A549 (cell line): ENCODE data around the gene GPD1. TPM values are rescaled to one million over a fixed set of nuclear protein-coding genes. Genes with fewer than 3 reads are reported as not detected.

Experiments used
- ATAC-seq, 2 experiments: fragments of 200-7000 bp in 1 of 2; fragments of >200 bp in 1 of 2; cut with Nextera tagmentation in 1 of 2; cut with Tn5 transposase in 1 of 2; 3 replicates each; pipeline versions ENCODE4 v1.8.0 to v1.9.1; 2018 to 2020; ENCODE audit warnings: mild to moderate bottlenecking in 1 of 2, moderate library complexity in 1 of 2
- CTCF ChIA-PET: fragments of 300-600 bp; sonication (Branson Sonifier 250); formaldehyde crosslinking; extraction: SDS; loops from one replicate; lab custom pipeline; 2021; ENCODE audit warnings: antibody characterized with exemption, inconsistent platforms; lab: Yijun Ruan, JAX
- POLR2A ChIA-PET: fragments of 350-600 bp; formaldehyde crosslinking; extraction: SDS; loops from one replicate; lab custom pipeline; 2021; ENCODE audit warnings: antibody characterized with exemption, inconsistent platforms; lab: Yijun Ruan, JAX
- DNase-seq, 2 experiments: peaks; one replicate each; pipeline versions ENCODE4 v3.0.0 to v3.0.0-alpha.2; 2011 to 2016; ENCODE audit warnings: low read depth in 1 of 2, low spot score in 1 of 2
- FAIRE-seq: peaks from 2 replicates; lab custom pipeline; 2011; peaks lifted over from hg19 to GRCh38; lab: Jason Lieb, UNC
- H3K27ac ChIP-seq, 2 experiments: fragments of >200 bp; sonication (Bioruptor Twin); formaldehyde crosslinking; 3 replicates each; pipeline ENCODE4 v1.5.1; 2016 to 2017
- H3K4me1 ChIP-seq: fragments of >200 bp; sonication (Bioruptor Twin); formaldehyde crosslinking; 3 replicates; pipeline ENCODE4 v1.6.1; 2016
- H3K4me2 ChIP-seq: fragments of >200 bp; sonication (Bioruptor Twin); formaldehyde crosslinking; 3 replicates; pipeline ENCODE4 v1.6.1; 2016
- H3K4me3 ChIP-seq: fragments of >200 bp; sonication (Bioruptor Twin); formaldehyde crosslinking; 3 replicates; pipeline ENCODE4 v1.5.1; 2016
- H3K9me3 ChIP-seq: fragments of >200 bp; sonication (Bioruptor Twin); formaldehyde crosslinking; 3 replicates; pipeline ENCODE4 v1.6.1; 2016
- CBX2 ChIP-seq: fragments of 200-600 bp; sonication (generic); IDR thresholded peaks from 2 replicates; pipeline ENCODE4 v1.6.1; 2016; ENCODE audit warnings: low read depth, mild to moderate bottlenecking, borderline replicate concordance
- CBX8 ChIP-seq: fragments of 200-600 bp; sonication (generic); IDR thresholded peaks from 2 replicates; pipeline ENCODE4 v1.6.1; 2016
- EHF ChIP-seq: fragments of 250-450 bp; sonication (Bioruptor Pico); IDR thresholded peaks from 2 replicates; pipeline ENCODE4 v1.5.0; 2020; ENCODE audit warnings: mild to moderate bottlenecking
- EHMT2 ChIP-seq: fragments of 200-600 bp; sonication (generic); IDR thresholded peaks from 2 replicates; pipeline ENCODE4 v1.6.1; 2016; ENCODE audit warnings: antibody characterized with exemption, low read depth, mild to moderate bottlenecking, moderate library complexity
- ESRRA ChIP-seq: fragments of 150-350 bp; IDR thresholded peaks from 2 replicates; pipeline ENCODE4 v1.6.1; 2014; ENCODE audit warnings: mild to moderate bottlenecking, low read length, borderline replicate concordance
- HDAC2 ChIP-seq: fragments of 200-600 bp; sonication (generic); IDR thresholded peaks from 2 replicates; pipeline ENCODE4 v1.6.1; 2016
- JUNB ChIP-seq: fragments of >200 bp; sonication (Bioruptor Twin); formaldehyde crosslinking; IDR thresholded peaks from 2 replicates; pipeline ENCODE4 v1.6.1; 2016
- KDM5A ChIP-seq: fragments of 200-600 bp; sonication (generic); IDR thresholded peaks from 2 replicates; pipeline ENCODE4 v1.6.1; 2016; ENCODE audit warnings: antibody characterized with exemption, mild to moderate bottlenecking
- MYC ChIP-seq: IDR thresholded peaks from 2 replicates; pipeline ENCODE4 v1.6.1; 2012; ENCODE audit warnings: mild to moderate bottlenecking, inconsistent platforms, low read length, improper control_type of control experiment, borderline replicate concordance
- POLR2AphosphoS2 ChIP-seq: conservative IDR thresholded peaks from 2 replicates; pipeline ENCODE4 v1.6.1; 2012; ENCODE audit warnings: low read length, improper control_type of control experiment, inconsistent platforms
- SREBF2 ChIP-seq: fragments of 450-650 bp; IDR thresholded peaks from 2 replicates; pipeline ENCODE4 v1.6.1; 2014; ENCODE audit warnings: mild to moderate bottlenecking, moderate library complexity
- TFCP2L1 ChIP-seq: fragments of 250-450 bp; sonication (Bioruptor Pico); IDR thresholded peaks from 2 replicates; pipeline ENCODE4 v1.5.0; 2021; ENCODE audit warnings: mild to moderate bottlenecking
- ZC3H11A ChIP-seq: fragments of 450-650 bp; IDR thresholded peaks from 2 replicates; pipeline ENCODE4 v1.6.1; 2014; ENCODE audit warnings: antibody characterized with exemption, mild to moderate bottlenecking
- ZSCAN20 ChIP-seq: fragments of 250-450 bp; sonication (Bioruptor Pico); IDR thresholded peaks from 2 replicates; pipeline ENCODE4 v1.8.0; 2022; ENCODE audit warnings: mild to moderate bottlenecking, moderate library complexity
- WGBS: methylation state at CpG from one replicate; pipeline ENCODE4 v1.1.6; 2017; ENCODE audit errors: missing lambda C conversion rate; 5-methylcytosine and 5-hydroxymethylcytosine counted together
- polyA plus RNA-seq, 4 experiments: library from polyadenylated mRNA; depleted of rRNA in 3 of 4; stranded (reverse); fragments of >200 nt; fragmentation: RNase III in 1 of 4; extraction: RNeasy Plus Mini Kit Qiagen cat#74134 plus additional on column Dnase treatment in 1 of 4; gene quantifications; 2 replicates in 3 of 4; 3 replicates in 1 of 4; pipeline ENCODE4 v1.2.3, GENCODE V29; 2011 to 2017
- TF ChIP-seq, protein P1 (sequence below): fragments of 250-450 bp; sonication (Bioruptor Pico); IDR thresholded peaks from 2 replicates; pipeline ENCODE4 v1.5.0; 2020; ENCODE audit warnings: low read depth, mild to moderate bottlenecking, moderate library complexity
- TF ChIP-seq, protein P2 (sequence below): fragments of 200-600 bp; sonication (generic); IDR thresholded peaks from 2 replicates; pipeline ENCODE4 v1.6.1; 2016; ENCODE audit warnings: antibody characterized with exemption, mild to moderate bottlenecking, moderate library complexity
- TF ChIP-seq, protein P3 (sequence below): fragments of >200 bp; sonication (Bioruptor Twin); formaldehyde crosslinking; IDR thresholded peaks from 3 replicates; pipeline ENCODE4 v1.6.1; 2016
- TF ChIP-seq, protein P4 (sequence below): IDR thresholded peaks from 2 replicates; pipeline ENCODE4 v1.6.1; 2012; ENCODE audit warnings: low read depth, borderline replicate concordance
- TF ChIP-seq, protein P5 (sequence below): fragments of 250-450 bp; sonication (Bioruptor Pico); IDR thresholded peaks from 2 replicates; pipeline ENCODE4 v1.5.0; 2021; ENCODE audit warnings: mild to moderate bottlenecking, moderate library complexity, borderline replicate concordance

Gene GPD1
- polyA plus RNA-seq, 2 of the 4 experiments (the other 2 are of a cell fraction): 0.10 to 0.44 TPM

DNA sequence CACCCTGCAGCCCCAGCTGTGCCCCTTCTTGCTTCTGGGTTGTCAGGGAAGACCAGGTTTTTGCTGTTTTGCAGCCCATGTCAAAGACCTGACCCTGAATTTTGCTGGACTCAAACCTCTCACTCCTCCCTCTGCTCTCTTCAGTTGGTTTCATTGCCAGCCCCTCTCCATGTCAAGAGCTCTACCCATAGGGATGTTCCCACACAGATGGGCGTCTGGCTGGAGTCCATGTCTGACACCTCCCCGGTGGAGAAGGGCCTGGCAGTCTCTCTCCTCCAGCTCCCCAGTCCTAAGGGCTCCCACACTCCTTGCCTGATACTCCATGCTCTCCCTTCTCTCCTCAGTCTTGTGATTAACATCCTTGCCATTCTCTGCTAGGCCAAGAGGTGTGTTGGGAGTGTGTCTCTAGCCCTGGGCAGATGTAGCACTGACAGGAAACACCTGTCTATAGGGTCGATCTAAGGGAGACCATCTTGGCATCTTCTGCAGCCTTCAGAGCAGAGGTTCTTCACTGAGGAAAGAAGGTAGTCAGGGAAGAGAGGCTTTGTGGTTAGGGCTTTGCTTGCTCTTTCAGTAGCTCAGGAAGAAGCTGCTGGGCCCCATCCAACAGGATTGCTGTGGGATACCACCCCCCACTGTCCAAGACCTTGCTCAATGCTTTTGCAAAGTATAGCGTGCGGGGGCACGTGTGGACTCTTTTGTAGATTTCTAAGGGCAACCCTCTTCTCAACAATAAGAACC is 41.7 kb upstream of the GPD1 start:
- H3K4me3 ChIP-seq: no peak overlapping the region
- no peak for DNase-seq
- TF ChIP-seq, protein P1, sequence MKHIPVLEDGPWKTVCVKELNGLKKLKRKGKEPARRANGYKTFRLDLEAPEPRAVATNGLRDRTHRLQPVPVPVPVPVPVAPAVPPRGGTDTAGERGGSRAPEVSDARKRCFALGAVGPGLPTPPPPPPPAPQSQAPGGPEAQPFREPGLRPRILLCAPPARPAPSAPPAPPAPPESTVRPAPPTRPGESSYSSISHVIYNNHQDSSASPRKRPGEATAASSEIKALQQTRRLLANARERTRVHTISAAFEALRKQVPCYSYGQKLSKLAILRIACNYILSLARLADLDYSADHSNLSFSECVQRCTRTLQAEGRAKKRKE: no peak
- TF ChIP-seq TFCP2L1 (CRISPR knock-in tag) (no peak), ZSCAN20 (CRISPR knock-in tag) (no peak), SREBF2 (no peak), ZC3H11A (no peak), HDAC2 (no peak), CBX8 (no peak), JUNB (no peak)
- TF ChIP-seq, protein P2, sequence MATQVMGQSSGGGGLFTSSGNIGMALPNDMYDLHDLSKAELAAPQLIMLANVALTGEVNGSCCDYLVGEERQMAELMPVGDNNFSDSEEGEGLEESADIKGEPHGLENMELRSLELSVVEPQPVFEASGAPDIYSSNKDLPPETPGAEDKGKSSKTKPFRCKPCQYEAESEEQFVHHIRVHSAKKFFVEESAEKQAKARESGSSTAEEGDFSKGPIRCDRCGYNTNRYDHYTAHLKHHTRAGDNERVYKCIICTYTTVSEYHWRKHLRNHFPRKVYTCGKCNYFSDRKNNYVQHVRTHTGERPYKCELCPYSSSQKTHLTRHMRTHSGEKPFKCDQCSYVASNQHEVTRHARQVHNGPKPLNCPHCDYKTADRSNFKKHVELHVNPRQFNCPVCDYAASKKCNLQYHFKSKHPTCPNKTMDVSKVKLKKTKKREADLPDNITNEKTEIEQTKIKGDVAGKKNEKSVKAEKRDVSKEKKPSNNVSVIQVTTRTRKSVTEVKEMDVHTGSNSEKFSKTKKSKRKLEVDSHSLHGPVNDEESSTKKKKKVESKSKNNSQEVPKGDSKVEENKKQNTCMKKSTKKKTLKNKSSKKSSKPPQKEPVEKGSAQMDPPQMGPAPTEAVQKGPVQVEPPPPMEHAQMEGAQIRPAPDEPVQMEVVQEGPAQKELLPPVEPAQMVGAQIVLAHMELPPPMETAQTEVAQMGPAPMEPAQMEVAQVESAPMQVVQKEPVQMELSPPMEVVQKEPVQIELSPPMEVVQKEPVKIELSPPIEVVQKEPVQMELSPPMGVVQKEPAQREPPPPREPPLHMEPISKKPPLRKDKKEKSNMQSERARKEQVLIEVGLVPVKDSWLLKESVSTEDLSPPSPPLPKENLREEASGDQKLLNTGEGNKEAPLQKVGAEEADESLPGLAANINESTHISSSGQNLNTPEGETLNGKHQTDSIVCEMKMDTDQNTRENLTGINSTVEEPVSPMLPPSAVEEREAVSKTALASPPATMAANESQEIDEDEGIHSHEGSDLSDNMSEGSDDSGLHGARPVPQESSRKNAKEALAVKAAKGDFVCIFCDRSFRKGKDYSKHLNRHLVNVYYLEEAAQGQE: no peak
- TF ChIP-seq, protein P3, sequence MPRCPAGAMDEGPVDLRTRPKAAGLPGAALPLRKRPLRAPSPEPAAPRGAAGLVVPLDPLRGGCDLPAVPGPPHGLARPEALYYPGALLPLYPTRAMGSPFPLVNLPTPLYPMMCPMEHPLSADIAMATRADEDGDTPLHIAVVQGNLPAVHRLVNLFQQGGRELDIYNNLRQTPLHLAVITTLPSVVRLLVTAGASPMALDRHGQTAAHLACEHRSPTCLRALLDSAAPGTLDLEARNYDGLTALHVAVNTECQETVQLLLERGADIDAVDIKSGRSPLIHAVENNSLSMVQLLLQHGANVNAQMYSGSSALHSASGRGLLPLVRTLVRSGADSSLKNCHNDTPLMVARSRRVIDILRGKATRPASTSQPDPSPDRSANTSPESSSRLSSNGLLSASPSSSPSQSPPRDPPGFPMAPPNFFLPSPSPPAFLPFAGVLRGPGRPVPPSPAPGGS: no peak
- POLR2A ChIA-PET: no interaction called here
- H3K27ac ChIP-seq: no peak overlapping the region
- FAIRE-seq: no peak
- CTCF ChIA-PET: interaction anchor here (0.5 to 33.6 kb wide), 11 partner anchors 9 to 965 kb away, joined by 3 to 708 read pairs (median 12); partner anchors contain the start of genes AQP5, AQP6 and COX14
- peaks cover 13% of the 10 kb centered on the region; the same call in 2 of the 3 replicates for H3K4me1 ChIP-seq
- H3K9me3 ChIP-seq: no peaks in the 10 kb centered on the region
- 68% methylated on average over 6 of the region's 6 CpGs for WGBS
- ATAC-seq: no peak
- H3K4me2 ChIP-seq: no peak overlapping the region

DNA sequence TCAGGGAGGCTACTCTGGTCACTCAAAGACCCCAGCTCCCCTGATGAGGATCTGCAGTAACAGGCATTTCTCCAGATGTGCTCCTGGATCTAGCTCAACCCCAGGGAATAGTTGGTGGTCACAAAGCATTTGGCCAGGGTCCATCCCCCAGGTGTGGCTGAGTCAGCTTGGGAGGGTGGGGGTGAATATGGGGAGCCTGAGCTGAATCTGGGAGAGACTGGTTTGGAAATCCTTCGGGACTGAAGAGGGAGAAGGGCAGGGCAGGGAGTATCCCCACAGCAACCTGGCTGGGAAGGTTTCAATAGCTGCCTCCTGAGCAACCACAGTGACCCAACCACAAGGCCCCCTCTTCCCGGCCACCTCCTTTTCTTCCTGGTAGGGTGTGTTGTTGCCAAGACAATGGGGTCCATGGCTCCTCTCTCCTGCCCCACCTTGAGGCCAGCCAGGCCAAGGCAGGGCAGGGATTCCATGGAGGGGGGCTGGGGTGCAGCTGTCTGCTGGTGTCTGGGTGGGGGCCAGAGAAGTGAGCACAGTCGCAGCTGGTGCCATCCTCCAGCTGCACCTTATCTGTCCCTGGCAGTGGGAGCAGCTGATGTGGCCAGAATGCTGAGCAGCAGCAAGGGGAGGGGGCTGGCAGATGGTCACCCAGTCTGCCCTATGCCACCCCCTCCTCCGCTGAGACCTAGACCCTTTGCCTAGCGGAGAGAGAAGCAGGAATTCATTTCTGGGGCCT is 40.9 kb upstream of the GPD1 start:
- Histone ChIP-seq H3K4me3 (no peak overlapping the region), H3K27ac (no peak overlapping the region), H3K9me3 (no peaks in the 10 kb centered on the region), H3K4me2 (no peak overlapping the region), H3K4me1 (peaks cover 13% of the 10 kb centered on the region; the same call in 2 of the 3 replicates)
- ATAC-seq: no peak
- ChIA-PET CTCF (interaction anchor here (0.5 to 33.6 kb wide), 9 partner anchors 8 to 965 kb away, joined by 3 to 708 read pairs (median 13); partner anchors contain the start of genes AQP5, AQP6 and COX14), POLR2A (no interaction called here)
- TF ChIP-seq CBX2 (no peak), EHMT2 (no peak), ZC3H11A (no peak), JUNB (no peak), ZSCAN20 (CRISPR knock-in tag) (no peak), POLR2AphosphoS2 (no peak), EHF (CRISPR knock-in tag) (no peak), KDM5A (no peak), MYC (no peak), ESRRA (no peak)
- TF ChIP-seq, protein P4, sequence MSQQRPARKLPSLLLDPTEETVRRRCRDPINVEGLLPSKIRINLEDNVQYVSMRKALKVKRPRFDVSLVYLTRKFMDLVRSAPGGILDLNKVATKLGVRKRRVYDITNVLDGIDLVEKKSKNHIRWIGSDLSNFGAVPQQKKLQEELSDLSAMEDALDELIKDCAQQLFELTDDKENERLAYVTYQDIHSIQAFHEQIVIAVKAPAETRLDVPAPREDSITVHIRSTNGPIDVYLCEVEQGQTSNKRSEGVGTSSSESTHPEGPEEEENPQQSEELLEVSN: no peak
- TF ChIP-seq, protein P5, sequence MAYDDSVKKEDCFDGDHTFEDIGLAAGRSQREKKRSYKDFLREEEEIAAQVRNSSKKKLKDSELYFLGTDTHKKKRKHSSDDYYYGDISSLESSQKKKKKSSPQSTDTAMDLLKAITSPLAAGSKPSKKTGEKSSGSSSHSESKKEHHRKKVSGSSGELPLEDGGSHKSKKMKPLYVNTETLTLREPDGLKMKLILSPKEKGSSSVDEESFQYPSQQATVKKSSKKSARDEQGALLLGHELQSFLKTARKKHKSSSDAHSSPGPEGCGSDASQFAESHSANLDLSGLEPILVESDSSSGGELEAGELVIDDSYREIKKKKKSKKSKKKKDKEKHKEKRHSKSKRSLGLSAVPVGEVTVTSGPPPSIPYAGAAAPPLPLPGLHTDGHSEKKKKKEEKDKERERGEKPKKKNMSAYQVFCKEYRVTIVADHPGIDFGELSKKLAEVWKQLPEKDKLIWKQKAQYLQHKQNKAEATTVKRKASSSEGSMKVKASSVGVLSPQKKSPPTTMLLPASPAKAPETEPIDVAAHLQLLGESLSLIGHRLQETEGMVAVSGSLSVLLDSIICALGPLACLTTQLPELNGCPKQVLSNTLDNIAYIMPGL: no peak
- WGBS: 72% methylated on average over 5 of the region's 5 CpGs
- no peak for DNase-seq
- no peak for FAIRE-seq
